ENCODE results near the gene SP140L. TPM values are rescaled to one million over a fixed set of nuclear protein-coding genes. Genes with fewer than 3 reads are reported as not detected.

Gene SP140L
- total and polyA plus RNA-seq, 2 donors: 11.9 to 26.5 TPM

DNA sequence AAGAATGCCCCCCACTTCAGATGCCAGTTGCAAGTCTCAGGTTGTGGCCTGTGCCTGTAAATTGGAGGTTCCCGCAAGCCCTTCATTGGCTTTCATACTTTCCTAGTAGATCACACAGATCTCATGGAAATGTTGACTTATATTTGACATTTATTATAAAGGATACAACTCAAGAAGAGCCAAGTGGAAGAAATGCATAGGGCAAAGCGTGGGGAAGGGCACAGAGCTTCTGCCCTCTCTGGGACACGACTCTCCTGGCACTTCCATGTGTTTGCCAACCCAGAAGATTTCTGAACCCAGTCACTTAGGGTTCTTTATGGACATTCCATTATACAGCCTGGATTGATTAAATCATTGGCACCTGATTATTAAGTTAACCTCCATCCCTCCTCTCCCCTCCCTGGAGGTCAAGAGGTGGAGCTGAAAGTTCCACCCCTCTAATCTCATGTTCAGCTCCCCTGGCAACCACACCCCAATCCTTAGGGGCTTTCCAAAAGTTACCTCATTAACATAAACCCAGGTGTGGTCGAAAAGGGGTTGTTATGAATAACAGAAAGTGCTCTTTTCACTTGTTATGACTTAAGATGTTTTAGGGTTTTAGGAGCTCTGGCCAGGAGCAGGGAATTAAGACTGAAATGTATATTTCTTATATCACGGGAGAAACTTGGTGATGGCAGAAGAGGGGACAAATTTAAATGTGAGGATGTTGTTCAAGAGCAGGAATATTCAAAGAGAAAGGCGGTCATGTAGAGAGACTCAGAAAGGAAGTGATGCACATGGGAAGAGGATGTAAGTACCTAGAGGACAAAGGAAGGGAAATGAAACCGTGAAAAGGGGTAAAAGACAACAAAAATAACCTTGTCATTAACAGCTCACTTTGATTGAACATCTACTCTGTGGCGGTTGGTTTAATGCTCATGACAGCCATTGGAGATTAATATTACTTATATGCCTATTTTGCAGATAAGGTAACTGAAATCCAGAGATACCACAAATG, 120.8 kb downstream of the SP140L start:
- H3K4me3 ChIP-seq (ENCODE audit: low read length in 2 of 2): no peak overlapping the region
- H3K36me3 ChIP-seq (ENCODE audit: control insufficient read depth in 2 of 2, insufficient read depth in 2 of 2, low read length in 1 of 2): peaks cover 49 to 82% of the 10 kb centered on the region in 2 donors
- H3K27me3 ChIP-seq (ENCODE audit: control insufficient read depth in 2 of 2, insufficient read depth in 1 of 2, low read length in 1 of 2): no peaks in the 10 kb centered on the region
- no peaks in the 10 kb centered on the region for H3K9me3 ChIP-seq (ENCODE audit: control insufficient read depth in 2 of 2, insufficient read depth in 1 of 2, low read length in 1 of 2)
- peak overlapping the region in 1 of 2 donors; percentile 1 for H3K27ac ChIP-seq (ENCODE audit: low read depth in 1 of 2, low read length in 1 of 2)
- peak in 1 of 9 donors; percentile 23 for DNase-seq (ENCODE audit: low read depth in 6 of 9, low spot score in 9 of 9)
- 93% methylated on average over 8 of the region's 8 CpGs for WGBS
- H3K4me1 ChIP-seq (ENCODE audit: control insufficient read depth in 2 of 2, insufficient read depth in 2 of 2, low read length in 2 of 2): peaks cover 0 to 3% of the 10 kb centered on the region in 2 donors

- Histone ChIP-seq H3K9me3 (ENCODE audit: control insufficient read depth in 2 of 2, insufficient read depth in 1 of 2, low read length in 1 of 2) (no peaks in the 10 kb centered on the region), H3K4me1 (ENCODE audit: control insufficient read depth in 2 of 2, insufficient read depth in 2 of 2, low read length in 2 of 2) (peaks cover 0 to 3% of the 10 kb centered on the region in 2 donors), H3K36me3 (ENCODE audit: control insufficient read depth in 2 of 2, insufficient read depth in 2 of 2, low read length in 1 of 2) (peaks cover 50 to 68% of the 10 kb centered on the region in 2 donors), H3K4me3 (ENCODE audit: low read length in 2 of 2) (no peak overlapping the region), H3K27ac (ENCODE audit: low read depth in 1 of 2, low read length in 1 of 2) (no peak overlapping the region), H3K27me3 (ENCODE audit: control insufficient read depth in 2 of 2, insufficient read depth in 1 of 2, low read length in 1 of 2) (no peaks in the 10 kb centered on the region)
- WGBS: 97% methylated on average over 6 of the region's 6 CpGs
- no peak for DNase-seq (ENCODE audit: low read depth in 6 of 9, low spot score in 9 of 9)
Measured at GRCh38 chr2:230449901-230450467, 123.0 kb downstream of the SP140L start.

GRCh38 chr2:230453006-230453405, 126.0 kb downstream of the SP140L start:
- Histone ChIP-seq H3K27me3 (ENCODE audit: control insufficient read depth in 2 of 2, insufficient read depth in 1 of 2, low read length in 1 of 2) (no peaks in the 10 kb centered on the region), H3K9me3 (ENCODE audit: control insufficient read depth in 2 of 2, insufficient read depth in 1 of 2, low read length in 1 of 2) (no peaks in the 10 kb centered on the region), H3K36me3 (ENCODE audit: control insufficient read depth in 2 of 2, insufficient read depth in 2 of 2, low read length in 1 of 2) (peaks cover 34 to 49% of the 10 kb centered on the region in 2 donors), H3K4me1 (ENCODE audit: control insufficient read depth in 2 of 2, insufficient read depth in 2 of 2, low read length in 2 of 2) (peaks cover 0 to 6% of the 10 kb centered on the region in 2 donors), H3K4me3 (ENCODE audit: low read length in 2 of 2) (no peak overlapping the region), H3K27ac (ENCODE audit: low read depth in 1 of 2, low read length in 1 of 2) (no peak overlapping the region)
- DNase-seq (ENCODE audit: low read depth in 6 of 9, low spot score in 9 of 9): no peak
- whole genome bisulfite sequencing: 99% methylated on average over 2 of the region's 2 CpGs

Other genes with a start within 250 kb of the SP140L start
- gene SP110, start 107.2 kb upstream of the SP140L start, total RNA-seq: 50.1 TPM
- 42.8 TPM for gene SP110, start 107.2 kb upstream of the SP140L start, polyA plus RNA-seq
- 6.6 TPM for gene SP140, start 101.5 kb upstream of the SP140L start, total RNA-seq
- 10.5 TPM for gene SP140, start 101.5 kb upstream of the SP140L start, polyA plus RNA-seq
- 69.2 TPM for gene SP100, start 89.0 kb downstream of the SP140L start, total RNA-seq
- 97.7 TPM for gene SP100, start 89.0 kb downstream of the SP140L start, polyA plus RNA-seq

All from thymus (tissue), 11 donors.